DMS53 (cell line): ENCODE measurements around the gene SMAGP.
"Not testable (repeated sequence)": the region's sequence is repeated elsewhere in the genome, so short reads cannot be mapped to it uniquely, and the experiment has no call there.

Experiments
- DNase-seq: peaks from one replicate; lab custom pipeline; 2025; lab: John Stamatoyannopoulos, UW

SMAGP gene

GRCh38 chr12:51270067-51270950 is at the start of gene SMAGP:
Gene SMAGP (minus strand): TSS chr12:51270415. CDS start chr12:51269278, 1,137 bp downstream.
- DNase-seq: peak; percentile 91

DNA sequence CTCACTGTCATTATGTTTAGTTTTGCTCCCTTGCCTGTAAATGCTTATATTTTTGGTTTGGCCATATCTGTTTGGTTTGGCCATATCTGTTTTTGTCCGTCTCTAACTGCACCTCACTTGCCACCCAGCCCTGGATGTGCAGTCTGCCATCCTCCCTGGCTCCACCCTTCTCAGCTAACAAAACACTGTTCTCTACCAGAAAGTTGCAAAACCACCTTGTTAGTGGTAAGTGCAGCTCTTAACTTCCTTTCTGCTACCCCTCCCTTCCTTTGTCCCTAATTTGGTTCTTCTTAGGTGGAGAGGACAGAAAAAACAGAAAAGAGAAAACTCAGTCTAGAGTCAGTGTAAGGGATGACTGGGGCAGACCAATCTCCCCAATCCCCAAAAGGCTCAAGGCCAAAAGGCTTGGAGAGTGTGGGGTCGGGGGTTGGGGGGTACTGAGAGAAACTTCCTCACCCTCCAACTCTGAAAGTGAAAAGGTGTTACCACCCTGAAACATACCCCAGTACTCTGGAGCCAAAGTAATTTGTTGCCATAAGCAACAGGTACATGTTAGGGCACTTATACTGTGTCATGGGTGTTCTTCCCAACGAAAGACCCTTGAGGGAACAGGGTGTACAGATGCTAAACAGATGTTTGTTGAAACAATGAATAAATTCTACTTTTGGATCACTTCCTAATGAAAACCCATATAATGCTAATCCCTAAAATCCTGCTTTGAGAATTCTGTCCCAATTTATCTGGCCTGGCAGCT is 48.8 kb upstream of the SMAGP start:
- DNase-seq: no peak

GRCh38 chr12:51318057-51318806 is 48.0 kb upstream of the SMAGP start:
- DNase-seq: not testable (repeated sequence)

DNA sequence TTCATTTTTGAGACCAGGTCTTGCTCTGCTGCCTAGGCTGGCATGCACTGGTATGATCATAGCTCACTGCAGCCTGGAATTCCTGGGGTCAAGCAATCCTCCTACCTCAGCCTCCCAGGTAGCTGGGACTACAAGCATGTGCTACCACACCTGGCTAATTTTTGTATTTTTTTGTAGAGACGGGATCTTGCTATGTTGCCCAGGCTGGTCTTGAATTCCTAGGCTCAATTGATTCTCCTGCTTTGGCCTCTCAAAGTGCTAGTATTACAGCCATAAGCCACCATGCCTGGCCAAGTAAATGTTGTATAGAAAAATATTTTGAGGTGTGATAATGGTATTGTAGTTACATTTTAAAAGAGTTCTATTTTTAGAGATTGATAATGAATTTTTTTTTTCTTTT is 41.2 kb upstream of the SMAGP start:
- no peak for DNase-seq

DNA sequence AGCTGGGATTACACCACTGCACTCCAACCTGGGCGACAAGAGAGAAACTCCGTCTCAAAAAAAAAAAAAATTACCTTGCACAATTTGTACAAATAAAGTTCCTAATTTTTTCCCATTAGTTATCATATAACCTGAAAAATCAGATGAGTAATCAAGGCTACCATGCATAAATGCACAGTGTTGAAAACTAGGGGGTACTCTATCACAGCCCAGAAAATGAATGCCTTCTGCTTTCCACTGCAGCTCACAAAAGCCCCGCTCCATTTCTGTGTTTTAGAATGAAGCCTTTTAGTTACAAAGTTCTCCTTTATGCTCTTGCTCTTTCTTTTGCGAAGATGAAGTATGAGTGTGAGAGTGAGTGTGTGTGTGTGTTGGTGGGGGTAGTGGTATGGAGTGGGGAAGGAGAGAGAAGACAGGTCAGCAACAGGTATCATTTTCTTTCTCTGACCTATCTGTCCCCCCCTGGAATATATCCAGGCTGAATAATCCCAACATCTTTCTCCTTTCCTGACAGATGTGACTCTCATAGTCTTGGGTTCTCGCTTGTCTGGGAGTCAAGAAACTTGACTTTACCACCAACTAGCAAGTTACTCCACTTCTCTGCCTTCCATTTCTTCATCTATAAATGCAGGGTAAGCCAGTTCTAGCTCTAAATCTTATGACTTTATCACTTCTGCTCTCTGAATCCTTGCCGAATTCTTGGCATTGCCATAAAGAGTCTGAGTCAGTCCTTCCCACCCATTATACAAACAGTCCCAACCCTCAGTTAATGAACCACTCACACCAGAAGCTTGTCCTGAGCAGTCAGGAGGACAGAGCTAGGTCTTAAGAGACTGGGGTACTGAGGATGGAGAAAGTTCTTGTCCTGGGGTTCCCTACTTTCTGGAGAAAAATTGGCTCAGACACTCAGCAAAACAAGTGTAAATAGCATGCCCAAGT is 37.7 kb upstream of the SMAGP start:
- DNase-seq: no peak

GRCh38 chr12:51306507-51306906 is 36.3 kb upstream of the SMAGP start:
- DNase-seq: no peak

- not testable (repeated sequence) for DNase-seq
These were observed 30.6 kb upstream of the SMAGP start for GRCh38 chr12:51300768-51301167.

DNA sequence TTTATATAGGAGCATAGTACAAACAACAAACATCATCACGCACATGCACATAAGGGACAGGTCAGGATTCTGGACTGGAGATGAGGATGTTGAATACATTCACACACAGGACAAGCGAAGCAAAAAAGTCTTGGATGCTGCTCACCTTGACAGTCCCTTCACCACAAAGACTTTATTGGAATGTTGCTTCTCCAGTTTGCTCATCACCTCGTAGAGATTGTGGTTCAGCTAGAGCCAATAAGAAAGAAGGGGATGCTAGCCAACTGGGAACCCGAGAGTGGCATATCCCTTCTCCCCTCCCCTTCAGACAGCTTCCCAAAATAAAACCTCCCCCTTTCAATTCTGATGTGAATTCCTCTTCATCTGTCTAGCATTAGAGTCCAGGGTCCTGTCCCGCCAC is 25.4 kb upstream of the SMAGP start:
- DNase-seq: no peak

GRCh38 chr12:51294097-51294496 is 23.9 kb upstream of the SMAGP start:
- not testable (repeated sequence) for DNase-seq

DNA sequence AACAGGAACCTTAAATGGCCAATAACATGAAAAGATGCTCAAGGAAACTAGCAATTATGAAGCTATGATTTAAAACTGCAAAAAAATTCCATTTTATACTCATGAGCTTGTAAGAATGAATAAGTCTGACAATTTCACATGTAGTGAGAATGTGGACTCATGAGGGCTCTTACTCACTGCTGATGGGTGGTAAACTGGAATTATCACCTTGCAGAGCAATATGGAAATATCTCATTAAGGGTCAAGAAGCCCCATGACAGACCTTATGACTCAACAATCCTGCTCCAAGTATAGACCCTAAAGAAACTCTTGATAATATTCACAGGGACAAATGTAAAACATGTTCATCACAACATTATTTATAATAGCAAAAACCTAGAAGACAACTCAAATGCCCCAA is 23.5 kb upstream of the SMAGP start:
- no peak for DNase-seq

DNA sequence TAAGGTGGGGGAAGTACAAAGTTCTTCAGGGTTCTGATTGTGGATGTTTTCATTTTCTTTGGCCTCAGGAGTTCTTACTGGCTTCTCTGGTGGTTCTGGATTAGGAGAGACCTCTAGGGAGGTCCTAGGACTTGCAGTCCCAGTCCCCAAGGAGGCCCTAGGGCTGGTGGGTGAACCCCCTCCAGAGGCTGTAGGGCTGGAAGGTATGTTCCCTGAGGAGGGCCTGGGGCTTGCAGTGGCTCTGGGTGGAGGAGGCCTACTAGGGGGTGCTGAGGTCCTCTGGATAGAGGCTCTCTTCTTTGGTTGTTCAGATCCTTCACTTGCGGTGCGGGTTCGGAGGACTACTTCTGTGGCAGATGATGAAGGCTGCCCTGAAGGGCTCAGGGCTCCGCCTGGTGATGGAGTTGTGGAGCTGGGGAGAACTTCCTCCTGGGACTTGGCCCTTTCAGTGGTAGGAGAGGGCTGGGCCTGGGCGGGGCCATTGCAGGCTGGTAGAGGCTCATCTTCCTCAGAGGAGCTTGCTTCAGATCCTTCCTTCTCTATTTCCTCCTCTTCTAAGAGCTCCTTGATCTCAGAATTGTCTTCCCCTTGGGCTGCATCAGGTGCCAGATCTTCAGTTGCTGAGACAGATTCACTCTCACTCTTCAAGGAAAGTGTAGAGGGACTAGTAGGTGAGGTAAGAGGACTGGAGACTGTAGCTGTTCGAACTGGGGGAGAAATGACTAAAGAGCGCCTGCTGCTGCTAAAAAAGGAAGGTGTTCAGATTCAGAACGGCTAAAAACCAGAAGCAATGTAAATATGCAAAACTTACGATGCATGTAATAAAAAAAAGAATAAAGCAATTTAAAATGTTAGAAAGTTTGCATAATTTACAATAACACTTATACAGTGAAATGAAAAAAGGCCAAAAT is 21.6 kb upstream of the SMAGP start:
- DNase-seq: not testable (repeated sequence)

DNA sequence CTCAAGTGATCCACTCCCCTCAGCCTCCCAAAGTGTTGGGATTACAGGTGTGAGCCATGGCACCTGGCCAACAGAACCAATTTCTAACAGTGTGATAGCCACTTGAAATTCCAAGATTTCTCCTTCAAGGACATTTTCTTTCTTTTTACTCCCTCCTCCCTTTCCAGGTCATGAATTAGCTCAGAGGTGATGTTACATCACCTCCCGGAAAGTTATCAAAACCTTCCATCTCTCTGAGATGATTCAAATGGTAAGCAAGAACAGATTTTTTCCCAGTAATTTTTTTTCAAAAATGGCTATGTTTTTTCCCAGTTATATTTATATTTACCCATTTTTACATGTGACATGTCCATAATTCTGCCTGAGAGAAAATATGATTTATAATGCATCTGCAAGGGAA is 15.6 kb upstream of the SMAGP start:
- no peak for DNase-seq

GRCh38 chr12:51281202-51281924 is 11.1 kb upstream of the SMAGP start:
- DNase-seq: no peak

DNA sequence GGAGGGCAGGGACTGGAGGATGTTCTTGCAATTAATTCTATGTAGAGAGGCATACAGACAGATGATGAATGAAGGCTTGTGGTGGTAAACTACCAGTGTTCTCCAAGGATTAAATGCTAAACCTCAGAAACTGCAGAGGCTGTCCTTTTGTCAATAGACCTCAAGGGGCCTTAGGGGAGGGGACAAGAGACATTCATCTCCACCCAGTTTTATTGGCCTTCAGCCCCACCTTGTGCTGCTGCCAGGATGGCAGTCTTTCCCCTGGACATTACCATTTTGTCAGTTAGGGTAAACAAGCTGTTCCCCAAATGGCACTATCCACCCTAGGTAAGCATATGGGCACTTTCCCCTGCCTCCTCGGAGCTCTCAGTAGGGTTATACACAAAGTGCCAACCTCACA is 4.9 kb upstream of the SMAGP start:
- DNase-seq: no peak

- DNase-seq: not testable (repeated sequence)
These were observed 2.6 kb upstream of the SMAGP start for GRCh38 chr12:51272810-51273209.

DNA sequence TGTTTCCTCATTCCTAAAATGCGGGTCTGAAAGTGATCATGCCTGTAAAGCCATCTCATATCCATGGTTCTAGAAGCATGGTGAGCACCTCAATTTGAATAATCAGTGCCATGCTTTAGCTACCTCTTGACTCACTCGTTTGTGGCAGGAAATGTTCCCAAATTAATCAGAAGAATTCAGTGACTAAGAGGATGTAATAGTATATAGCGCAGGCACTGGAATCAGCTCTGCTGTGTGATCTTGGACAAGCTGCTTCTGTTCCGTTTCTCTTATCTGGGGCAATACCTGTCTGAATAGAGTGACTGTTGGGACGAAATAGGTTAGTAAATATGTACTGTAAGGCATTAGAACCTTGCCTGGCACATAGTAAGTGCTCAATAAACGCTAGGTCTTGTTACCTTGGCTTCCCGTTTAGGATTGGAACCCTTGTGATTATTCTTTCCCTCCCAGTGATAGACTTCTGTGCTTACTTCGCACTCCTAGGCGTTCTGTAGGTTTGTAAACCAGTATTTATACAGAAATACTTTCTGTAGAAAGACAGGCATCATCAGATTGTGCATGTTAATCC is 820 bp upstream of the SMAGP start:
- DNase-seq: peak; percentile 58

- peak; percentile 87 for DNase-seq
These were observed 795 bp downstream of the SMAGP start for GRCh38 chr12:51269174-51270066.

DNA sequence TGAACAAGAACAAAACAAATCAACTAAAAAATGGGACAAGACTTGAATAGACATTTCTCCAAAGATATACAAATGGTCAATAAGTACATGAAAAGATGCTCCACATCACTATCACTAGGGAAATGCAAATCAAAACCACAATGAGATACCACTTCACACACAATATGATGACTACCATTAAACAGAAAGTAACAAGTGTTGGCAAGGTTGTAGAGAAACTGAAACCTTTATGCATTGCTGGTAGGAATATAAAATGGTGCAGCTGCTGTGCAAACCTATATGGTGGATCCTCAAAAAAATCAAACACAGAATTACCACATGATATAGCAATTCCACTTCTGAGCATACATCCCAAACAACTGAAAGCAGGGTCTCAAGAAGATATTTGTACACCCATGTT is 5.2 kb downstream of the SMAGP start:
- no peak for DNase-seq
